Measurements from ENCODE around the gene TICAM1. TPM values are rescaled to one million over a fixed set of nuclear protein-coding genes. Genes with fewer than 3 reads are reported as not detected.
"Not testable (repeated sequence)": the region's sequence is repeated elsewhere in the genome, so short reads cannot be mapped to it uniquely, and the experiment has no call there.

The TICAM1 gene
- polyA plus RNA-seq, 1 donor, result 4.0 TPM

- DNase-seq (ENCODE audit: low read depth), result no peak
Observed at GRCh38 chr19:4844348-4845179, 13.1 kb upstream of the TICAM1 start.

DNA sequence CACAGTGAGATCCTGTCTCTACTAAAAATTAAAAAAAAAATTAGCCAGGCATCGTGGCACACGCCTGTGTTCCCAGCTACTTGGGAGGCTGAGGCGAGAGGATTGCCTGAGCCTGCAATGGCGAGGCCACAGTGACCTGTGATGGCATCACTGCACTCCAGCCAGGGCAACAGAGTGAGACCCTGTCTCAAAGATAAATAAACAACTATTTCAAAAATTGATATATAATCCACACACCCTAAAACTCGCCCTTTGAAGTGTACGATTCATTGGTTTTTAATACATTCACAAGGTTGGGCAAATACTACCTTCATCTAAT lies 12.1 kb upstream of the TICAM1 start:
- no peak for DNase-seq (ENCODE audit: low read depth)

- DNase-seq (ENCODE audit: low read depth), result no peak
Observed at GRCh38 chr19:4839192-4839591, 7.7 kb upstream of the TICAM1 start.

DNA sequence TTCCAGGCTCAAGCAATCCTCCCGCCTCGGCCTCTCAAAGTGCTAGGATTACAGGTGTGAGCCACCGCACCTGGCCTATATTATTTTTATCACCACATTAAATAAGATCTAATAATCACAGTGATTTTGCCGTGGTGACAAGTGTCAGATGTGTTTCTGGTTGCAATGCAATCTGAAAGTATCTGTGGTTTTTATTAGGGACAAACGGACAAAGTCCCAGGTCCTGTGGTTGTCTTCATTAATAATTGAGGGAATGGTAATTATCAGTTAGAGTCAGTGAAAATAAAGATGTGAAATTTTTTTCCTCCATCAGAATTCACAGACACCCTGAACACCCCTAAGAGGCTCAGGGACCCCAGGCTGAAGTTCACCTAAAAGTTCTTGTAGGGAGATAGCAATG lies 1.3 kb upstream of the TICAM1 start:
- no peak for DNase-seq (ENCODE audit: low read depth)

DNA sequence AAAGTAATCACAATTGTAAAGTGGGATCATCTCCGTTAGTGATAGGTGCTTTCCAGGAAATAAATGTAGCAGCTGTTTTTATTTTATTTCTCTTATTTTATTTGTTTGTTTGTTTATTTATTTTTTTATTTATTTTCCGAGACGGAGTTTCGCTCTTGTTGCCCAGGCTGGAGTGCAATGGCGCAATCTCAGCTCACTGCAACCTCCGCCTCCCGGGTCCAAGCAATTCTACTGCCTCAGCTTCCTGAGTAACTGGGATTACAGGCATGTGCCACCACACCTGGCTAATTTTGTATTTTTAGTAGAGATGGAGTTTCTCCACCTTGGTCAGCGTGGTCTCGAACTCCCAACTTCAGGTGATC lies 448 bp upstream of the TICAM1 start:
- not testable (repeated sequence) for DNase-seq (ENCODE audit: low read depth)

DNA sequence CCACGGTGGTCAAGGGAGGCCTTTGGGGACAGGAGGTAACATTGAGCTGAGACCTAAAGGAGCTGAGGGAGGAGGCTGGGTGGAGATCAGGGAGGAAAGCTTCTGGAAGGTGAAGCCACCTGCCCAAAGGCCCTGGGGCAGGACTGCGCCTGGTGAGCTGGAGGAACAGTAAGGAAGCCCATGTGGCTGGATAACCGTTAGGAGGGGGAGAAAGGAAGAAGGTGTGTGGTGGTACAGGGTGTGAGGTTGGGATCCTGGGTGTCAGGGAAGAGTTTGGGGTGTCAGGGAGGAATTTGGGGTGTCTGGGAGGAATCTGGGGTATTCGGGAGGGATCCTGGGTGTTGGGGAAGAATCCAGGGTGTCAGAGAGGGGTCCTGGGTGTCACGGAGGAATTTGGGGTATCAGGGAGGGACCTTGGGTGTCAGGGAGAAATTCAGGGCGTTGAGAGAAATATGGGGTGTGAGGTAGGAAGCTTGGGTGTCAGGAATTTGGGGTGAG lies 695 bp downstream of the TICAM1 start:
- DNase-seq (ENCODE audit: low read depth), result no peak

- no peak for DNase-seq (ENCODE audit: low read depth)
Observed at GRCh38 chr19:4830332-4830731, 1.2 kb downstream of the TICAM1 start.

GRCh38 chr19:4829001-4829712 lies 2.4 kb downstream of the TICAM1 start:
- DNase-seq (ENCODE audit: low read depth), result no peak

DNA sequence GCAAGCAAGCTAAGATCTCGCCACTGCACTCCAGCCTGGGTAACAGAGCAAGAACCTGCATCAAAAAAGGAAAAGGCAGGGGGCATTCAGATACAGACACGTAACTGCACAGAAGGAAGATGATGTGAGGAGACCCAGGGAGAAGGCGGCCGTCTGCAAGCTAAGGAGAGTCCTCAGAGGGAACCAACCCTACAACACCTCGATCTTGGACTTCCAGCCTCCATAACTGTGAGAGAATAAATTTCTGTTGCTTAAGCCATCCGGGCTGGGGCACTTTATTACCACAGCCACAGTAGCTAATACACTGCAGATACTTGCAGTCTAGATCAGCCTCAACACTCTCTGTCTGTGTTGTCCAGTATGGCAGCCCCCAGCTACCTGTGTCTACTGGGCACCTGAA lies 7.9 kb downstream of the TICAM1 start:
- no peak for DNase-seq (ENCODE audit: low read depth)

DNA sequence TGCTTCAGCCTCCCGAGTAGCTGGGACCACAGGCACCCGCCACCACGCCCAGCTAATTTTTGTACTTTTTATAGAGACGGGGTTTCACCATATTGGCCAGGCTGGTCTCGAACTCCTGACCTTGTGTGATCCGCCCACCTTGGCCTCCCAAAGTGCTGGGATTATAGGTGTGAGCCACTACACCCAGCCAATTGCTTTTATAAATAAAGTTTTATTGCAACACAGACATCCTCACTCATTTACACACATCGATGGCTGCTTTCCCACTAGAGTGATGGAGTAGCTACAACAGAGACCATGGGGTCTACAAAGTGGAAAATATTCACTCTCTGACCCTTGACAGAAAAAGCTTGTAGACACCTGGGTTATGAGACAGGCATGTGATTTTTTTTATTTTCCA lies 9.2 kb downstream of the TICAM1 start:
- not testable (repeated sequence) for DNase-seq (ENCODE audit: low read depth)

GRCh38 chr19:4821265-4821664 lies 10.2 kb downstream of the TICAM1 start:
- DNase-seq (ENCODE audit: low read depth), result no peak

- DNase-seq (ENCODE audit: low read depth), result no peak
Observed at GRCh38 chr19:4817467-4818277, 13.8 kb downstream of the TICAM1 start.

GRCh38 chr19:4816950-4817278 lies 14.6 kb downstream of the TICAM1 start:
- DNase-seq (ENCODE audit: low read depth), result no peak

DNA sequence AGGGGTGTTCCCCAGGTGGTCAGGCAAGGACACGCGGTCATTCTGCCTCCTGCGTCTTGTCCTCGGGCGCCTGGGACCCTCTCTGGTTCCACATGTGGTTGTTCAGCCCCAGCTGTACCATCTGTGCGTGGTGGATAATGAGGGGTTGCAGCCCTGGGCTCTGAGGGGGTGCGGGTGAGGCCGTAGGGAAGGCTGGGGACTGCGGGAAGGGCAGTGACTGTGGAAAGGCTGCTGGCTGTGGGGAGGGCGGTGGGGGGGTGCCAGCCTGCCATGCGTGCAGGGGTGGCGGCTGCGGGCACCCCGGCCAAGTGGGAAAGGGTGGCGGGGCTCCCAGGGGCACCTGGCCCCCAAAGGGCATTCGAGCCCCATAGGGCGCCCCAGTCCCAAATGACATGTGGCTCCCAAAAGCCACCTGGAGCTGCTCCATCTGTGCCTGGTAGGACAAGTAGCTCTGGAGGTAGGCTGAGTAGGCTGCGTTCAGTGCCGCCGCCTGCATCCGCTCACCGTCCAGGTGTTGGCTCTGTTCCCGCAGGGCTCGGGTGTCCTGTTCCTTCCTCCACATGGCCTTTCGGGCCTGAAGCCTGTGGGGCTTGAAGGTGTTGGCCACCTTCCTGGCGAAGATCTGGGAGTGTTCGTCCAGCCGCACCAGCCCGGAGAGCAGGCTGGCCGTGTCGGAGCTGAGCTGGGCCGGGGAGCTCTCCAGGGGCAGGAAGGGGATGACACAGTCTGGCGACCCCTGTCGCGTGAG lies 15.1 kb downstream of the TICAM1 start:
- DNase-seq (ENCODE audit: low read depth), result no peak

- DNase-seq (ENCODE audit: low read depth), result peak; percentile 84
Observed at GRCh38 chr19:4815426-4816201, 15.9 kb downstream of the TICAM1 start.

DNA sequence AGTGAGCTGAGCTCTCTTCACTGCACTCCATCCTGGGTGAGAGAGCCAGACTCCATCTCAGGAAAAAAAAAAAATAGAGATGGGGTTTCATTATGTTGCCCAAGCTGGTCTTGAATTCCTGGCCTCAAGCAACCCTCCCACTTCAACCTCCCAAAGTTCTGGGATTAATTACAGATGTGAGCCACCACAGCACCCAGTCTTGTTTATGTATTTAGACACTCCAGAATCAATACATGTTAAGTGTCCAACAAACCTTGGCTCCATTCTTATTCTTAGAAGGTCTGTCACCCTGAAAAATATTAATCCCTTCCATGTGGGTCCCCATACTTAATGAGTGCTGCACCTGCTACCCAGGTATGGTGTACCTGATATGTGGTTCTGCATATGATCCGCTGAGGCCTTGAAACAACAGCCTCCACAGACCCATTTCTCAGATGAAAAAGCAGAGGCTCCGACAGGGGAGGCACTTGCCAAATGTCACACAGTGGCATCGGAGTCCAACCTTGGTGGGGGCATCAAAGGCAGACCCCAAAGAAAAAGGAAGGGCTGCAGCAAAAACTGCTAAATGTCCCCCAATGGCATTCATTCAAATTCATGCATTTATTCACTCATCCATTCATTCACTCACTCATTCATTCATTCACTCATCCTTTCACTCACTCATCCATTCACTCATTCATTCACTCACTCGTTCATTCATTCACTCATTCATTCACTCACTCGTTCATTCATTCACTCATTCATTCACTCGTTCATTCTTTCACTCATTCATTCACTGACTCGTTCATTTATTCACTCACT lies 16.7 kb downstream of the TICAM1 start:
- DNase-seq (ENCODE audit: low read depth), result no peak

DNA sequence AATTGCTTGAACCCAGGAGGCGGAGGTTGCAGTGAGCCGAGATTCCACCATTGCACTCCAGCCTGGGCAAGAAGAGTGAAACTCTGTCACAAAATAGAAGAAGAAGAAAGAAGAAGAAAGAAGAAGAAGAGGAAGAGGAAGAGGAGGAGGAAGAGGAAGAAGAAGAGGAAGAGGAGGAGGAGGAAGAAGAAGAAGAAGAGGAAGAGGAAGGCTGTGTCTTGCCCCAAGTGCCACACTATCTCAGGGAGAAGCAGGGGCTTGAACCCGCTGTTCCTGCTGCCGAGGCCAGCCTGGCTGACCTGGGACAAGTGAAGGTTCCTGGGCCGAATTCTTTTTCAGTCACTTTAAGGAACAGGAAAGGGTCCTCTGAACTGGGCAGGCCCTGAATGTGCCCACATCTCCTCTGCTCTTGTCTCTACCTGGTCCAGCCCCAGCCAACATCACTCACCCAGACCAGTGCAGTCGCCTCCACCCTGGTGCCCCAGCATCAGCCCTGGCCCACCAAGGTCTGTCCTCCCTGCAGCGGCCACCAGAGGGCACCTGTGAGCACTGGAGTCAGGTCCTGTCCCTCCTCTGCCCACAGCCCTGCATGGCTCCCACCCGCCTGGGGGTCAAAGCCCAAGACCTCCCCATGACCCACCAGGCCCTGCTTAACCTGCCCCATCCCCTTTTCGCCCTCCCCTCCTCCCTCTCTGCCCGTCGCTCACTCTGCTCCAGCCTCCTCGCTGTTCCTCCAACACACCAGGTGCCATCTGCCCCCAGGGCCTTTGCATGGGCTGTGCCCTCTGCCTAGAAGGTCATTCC lies 20.0 kb downstream of the TICAM1 start:
- DNase-seq (ENCODE audit: low read depth), result no peak

GRCh38 chr19:4807188-4807587 lies 24.3 kb downstream of the TICAM1 start:
- no peak for DNase-seq (ENCODE audit: low read depth)

DNA sequence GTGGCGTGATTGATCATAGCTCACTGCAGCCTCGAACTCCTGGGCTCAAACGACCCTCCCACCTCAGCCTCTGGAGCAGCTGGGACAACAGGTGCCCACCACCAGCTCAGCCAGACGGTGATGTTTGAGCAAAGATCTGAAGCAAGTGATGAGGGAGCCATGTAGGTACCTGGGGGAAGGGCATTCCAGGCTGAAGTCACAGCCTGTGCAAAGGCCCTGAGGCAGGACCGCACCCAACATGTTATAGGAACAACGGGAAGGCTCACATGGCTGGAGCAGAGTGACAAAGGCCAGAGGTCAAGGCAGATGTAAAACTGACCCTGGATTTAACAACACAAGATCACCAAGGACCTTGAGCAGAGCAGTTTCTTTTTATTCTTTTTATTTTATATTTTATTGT lies 25.1 kb downstream of the TICAM1 start:
- DNase-seq (ENCODE audit: low read depth), result no peak
